Naive thymus-derived CD4-positive, alpha-beta T cell (primary cell): Measurements from ENCODE around the gene LRRTM1. TPM values are rescaled to one million over a fixed set of nuclear protein-coding genes. Genes with fewer than 3 reads are reported as not detected.

ENCODE experiments used
- ATAC-seq: fragments of 150-1000 bp; cut with Tn5 transposase; 2 replicates; pipeline ENCODE4 v1.10.0; 2021; ENCODE audit warnings: mild to moderate bottlenecking, moderate library complexity
- CTCF ChIA-PET: fragments of 350-600 bp; sonication (Branson Sonifier 250); formaldehyde crosslinking; loops from one replicate; lab custom pipeline; 2021; ENCODE audit warnings: antibody characterized with exemption; lab: Charles Lee
- POLR2A ChIA-PET: fragments of 350-600 bp; sonication (Branson Sonifier 250); formaldehyde crosslinking; loops from one replicate; lab custom pipeline; 2021; ENCODE audit warnings: antibody characterized with exemption, inconsistent platforms; lab: Charles Lee
- DNase-seq, 9 donors: peaks; one replicate each; pipeline versions ENCODE4 v3.0.0 to v3.0.0-alpha.2; 2020 to 2022; ENCODE audit warnings: mixed read lengths in 1 of 9
- H3K27ac ChIP-seq: one replicate; pipeline ENCODE4 v1.7.0; 2013; ENCODE audit warnings: mild to moderate bottlenecking, low read depth, low read length, moderate library complexity
- H3K27me3 ChIP-seq, 2 donors: one replicate each; pipeline ENCODE4 v1.7.0; 2013; ENCODE audit warnings: low read length in 2 of 2, mild to moderate bottlenecking in 2 of 2, moderate library complexity in 2 of 2; ENCODE audit not compliant: control insufficient read depth in 2 of 2, insufficient read depth in 2 of 2
- H3K36me3 ChIP-seq, 3 experiments: 1 replicate in 2 of 3; 2 replicates in 1 of 3; pipeline ENCODE4 v1.7.0; 2013; ENCODE audit warnings: low read length in 3 of 3, mild to moderate bottlenecking in 3 of 3, moderate library complexity in 1 of 3; ENCODE audit not compliant: insufficient read depth in 3 of 3, control insufficient read depth in 2 of 3
- H3K4me1 ChIP-seq, 2 donors: one replicate each; pipeline ENCODE4 v1.7.0; 2013; ENCODE audit warnings: low read length in 2 of 2, mild to moderate bottlenecking in 2 of 2, moderate library complexity in 1 of 2; ENCODE audit not compliant: control insufficient read depth in 2 of 2, insufficient read depth in 2 of 2
- H3K4me3 ChIP-seq: 2 replicates; pipeline ENCODE4 v1.7.0; 2013; ENCODE audit warnings: mild to moderate bottlenecking, low read length
- H3K9me3 ChIP-seq, 3 experiments: 1 replicate in 2 of 3; 2 replicates in 1 of 3; pipeline ENCODE4 v1.7.0; 2013; ENCODE audit warnings: low read length in 3 of 3; ENCODE audit not compliant: control insufficient read depth in 2 of 3
- H3K27ac Mint-ChIP-seq, 9 donors: one replicate each; pipeline ENCODE4 v1.8.0; 2020 to 2022; ENCODE audit warnings: mixed read lengths in 9 of 9, mild to moderate bottlenecking in 8 of 9, moderate library complexity in 5 of 9, inconsistent platforms in 2 of 9
- H3K27me3 Mint-ChIP-seq, 5 donors: one replicate each; pipeline ENCODE4 v1.8.0; 2021 to 2022; ENCODE audit warnings: mixed read lengths in 5 of 5, mild to moderate bottlenecking in 1 of 5
- H3K36me3 Mint-ChIP-seq, 5 donors: one replicate each; pipeline ENCODE4 v1.8.0; 2020 to 2022; ENCODE audit warnings: mixed read lengths in 5 of 5, mild to moderate bottlenecking in 3 of 5, inconsistent platforms in 1 of 5
- H3K4me1 Mint-ChIP-seq, 7 donors: one replicate each; pipeline ENCODE4 v1.8.0; 2020 to 2022; ENCODE audit warnings: mixed read lengths in 7 of 7, mild to moderate bottlenecking in 3 of 7, inconsistent platforms in 1 of 7
- H3K4me3 Mint-ChIP-seq, 10 donors: one replicate each; pipeline ENCODE4 v1.8.0; 2020 to 2022; ENCODE audit warnings: mild to moderate bottlenecking in 10 of 10, mixed read lengths in 10 of 10, moderate library complexity in 6 of 10, inconsistent platforms in 2 of 10
- H3K9me3 Mint-ChIP-seq, 11 donors: one replicate each; pipeline ENCODE4 v1.8.0; 2020 to 2022; ENCODE audit warnings: mixed read lengths in 11 of 11, mild to moderate bottlenecking in 4 of 11, inconsistent platforms in 1 of 11, moderate library complexity in 1 of 11
- intact Hi-C, 2 donors: fragments of 100-400 bp; cut with micrococcal nuclease; formaldehyde crosslinking; loops; one replicate each; pipeline ENCODE4 v1.15.1; 2023
- polyA plus RNA-seq, 2 donors: library from polyadenylated mRNA; unstranded; fragments of 300-500 nt; fragmentation: Illumina TruSeq; gene quantifications; one replicate each; pipeline ENCODE4 v1.2.3, GENCODE V29; 2021
- total RNA-seq, 6 experiments: library from RNA in 5 of 6; stranded (reverse) in 5 of 6; gene quantifications; 1 replicate in 5 of 6; 2 replicates in 1 of 6; pipeline ENCODE4 v1.2.3 and lab custom pipeline; 2021 to 2026

Gene LRRTM1
- total and polyA plus RNA-seq, 7 experiments from 2014 or later: not detected

- Histone ChIP-seq H3K9me3 (no peaks in the 10 kb centered on the region), H3K36me3 (no peaks in the 10 kb centered on the region), H3K27me3 (no peaks in the 10 kb centered on the region), H3K4me1 (no peaks in the 10 kb centered on the region), H3K27ac (no peak overlapping the region), H3K4me3 (no peak overlapping the region)
- H3K27me3 Mint-ChIP-seq: peaks cover 0 to 6% (median 0%) of the 10 kb centered on the region in 5 donors
- ChIA-PET POLR2A (no interaction called here), CTCF (no interaction called here)
- H3K4me1 Mint-ChIP-seq: no peaks in the 10 kb centered on the region
- ATAC-seq: no peak
- H3K27ac Mint-ChIP-seq: no peak overlapping the region
- H3K36me3 Mint-ChIP-seq: peaks cover 0 to 4% (median 0%) of the 10 kb centered on the region in 5 donors
- DNase-seq: no peak
- H3K4me3 Mint-ChIP-seq: no peak overlapping the region
- intact Hi-C loops: no loop called here
- H3K9me3 Mint-ChIP-seq: peaks cover 0 to 13% (median 10%) of the 10 kb centered on the region in 11 donors
Observed at GRCh38 chr2:80335411-80335810, 30.9 kb upstream of the LRRTM1 start.

- Mint-ChIP-seq H3K4me1 (no peaks in the 10 kb centered on the region), H3K4me3 (no peak overlapping the region), H3K36me3 (peaks cover 0 to 4% (median 0%) of the 10 kb centered on the region in 5 donors), H3K27me3 (peaks cover 0 to 6% (median 0%) of the 10 kb centered on the region in 5 donors), H3K27ac (no peak overlapping the region), H3K9me3 (peaks cover 0 to 18% (median 13%) of the 10 kb centered on the region in 11 donors)
- no peaks in the 10 kb centered on the region for H3K9me3 ChIP-seq
- CTCF ChIA-PET: no interaction called here
- H3K4me1 ChIP-seq: no peaks in the 10 kb centered on the region
- no peak overlapping the region for H3K4me3 ChIP-seq
- POLR2A ChIA-PET: no interaction called here
- no peaks in the 10 kb centered on the region for H3K36me3 ChIP-seq
- H3K27me3 ChIP-seq: no peaks in the 10 kb centered on the region
- ATAC-seq (no peak), DNase-seq (no peak)
- intact Hi-C loops: no loop called here
- H3K27ac ChIP-seq: no peak overlapping the region
Observed at GRCh38 chr2:80333886-80334285, 29.3 kb upstream of the LRRTM1 start.

GRCh38 chr2:80330527-80331450, 26.2 kb upstream of the LRRTM1 start:
- intact Hi-C loops: no loop called here
- H3K36me3 Mint-ChIP-seq: peaks cover 0 to 4% (median 0%) of the 10 kb centered on the region in 5 donors
- Histone ChIP-seq H3K36me3 (no peaks in the 10 kb centered on the region), H3K27me3 (no peaks in the 10 kb centered on the region), H3K9me3 (no peaks in the 10 kb centered on the region), H3K27ac (no peak overlapping the region), H3K4me1 (no peaks in the 10 kb centered on the region), H3K4me3 (no peak overlapping the region)
- peaks cover 0 to 13% (median 9%) of the 10 kb centered on the region in 11 donors for H3K9me3 Mint-ChIP-seq
- ChIA-PET POLR2A (no interaction called here), CTCF (no interaction called here)
- no peak for DNase-seq
- H3K4me1 Mint-ChIP-seq: no peaks in the 10 kb centered on the region
- peaks cover 0 to 7% (median 0%) of the 10 kb centered on the region in 5 donors for H3K27me3 Mint-ChIP-seq
- H3K27ac Mint-ChIP-seq: no peak overlapping the region
- ATAC-seq: no peak
- H3K4me3 Mint-ChIP-seq: no peak overlapping the region

- CTCF ChIA-PET: no interaction called here
- no peaks in the 10 kb centered on the region for H3K36me3 ChIP-seq
- H3K4me3 ChIP-seq: no peak overlapping the region
- POLR2A ChIA-PET: no interaction called here
- Mint-ChIP-seq H3K36me3 (no peaks in the 10 kb centered on the region), H3K27ac (no peak overlapping the region), H3K9me3 (peaks cover 0 to 10% (median 6%) of the 10 kb centered on the region in 11 donors), H3K4me1 (no peaks in the 10 kb centered on the region), H3K27me3 (peaks cover 0 to 7% (median 0%) of the 10 kb centered on the region in 5 donors), H3K4me3 (no peak overlapping the region)
- H3K27me3 ChIP-seq: no peaks in the 10 kb centered on the region
- H3K9me3 ChIP-seq: no peaks in the 10 kb centered on the region
- H3K4me1 ChIP-seq: no peaks in the 10 kb centered on the region
- intact Hi-C loops: no loop called here
- H3K27ac ChIP-seq: no peak overlapping the region
- ATAC-seq: no peak
- no peak for DNase-seq
Observed at GRCh38 chr2:80329491-80329890, 24.9 kb upstream of the LRRTM1 start.

- Mint-ChIP-seq H3K36me3 (no peaks in the 10 kb centered on the region), H3K27ac (no peak overlapping the region), H3K27me3 (peaks cover 0 to 7% (median 0%) of the 10 kb centered on the region in 5 donors), H3K4me1 (no peaks in the 10 kb centered on the region), H3K4me3 (no peak overlapping the region), H3K9me3 (peaks cover 0 to 10% (median 4%) of the 10 kb centered on the region in 11 donors)
- CTCF ChIA-PET: interaction anchor here (0.7 kb wide), 1 partner anchor 191 kb away, joined by 6 read pairs; no protein-coding TSS in a partner anchor
- POLR2A ChIA-PET: no interaction called here
- H3K36me3 ChIP-seq: no peaks in the 10 kb centered on the region
- H3K27ac ChIP-seq: no peak overlapping the region
- no peaks in the 10 kb centered on the region for H3K27me3 ChIP-seq
- H3K4me3 ChIP-seq: no peak overlapping the region
- no peaks in the 10 kb centered on the region for H3K4me1 ChIP-seq
- no peaks in the 10 kb centered on the region for H3K9me3 ChIP-seq
- DNase-seq: no peak
- no peak for ATAC-seq
- intact Hi-C loops: no loop called here
Observed at GRCh38 chr2:80328159-80328571, 23.6 kb upstream of the LRRTM1 start.

GRCh38 chr2:80326861-80327260, 22.3 kb upstream of the LRRTM1 start:
- Mint-ChIP-seq H3K27ac (no peak overlapping the region), H3K27me3 (peaks cover 0 to 7% (median 3%) of the 10 kb centered on the region in 5 donors), H3K9me3 (peaks cover 0 to 12% (median 3%) of the 10 kb centered on the region in 11 donors), H3K36me3 (no peaks in the 10 kb centered on the region), H3K4me3 (no peak overlapping the region), H3K4me1 (no peaks in the 10 kb centered on the region)
- H3K27ac ChIP-seq: no peak overlapping the region
- intact Hi-C loops: no loop called here
- H3K36me3 ChIP-seq: no peaks in the 10 kb centered on the region
- H3K4me1 ChIP-seq: no peaks in the 10 kb centered on the region
- DNase-seq (no peak), ATAC-seq (no peak)
- CTCF ChIA-PET: no interaction called here
- no peak overlapping the region for H3K4me3 ChIP-seq
- H3K27me3 ChIP-seq: no peaks in the 10 kb centered on the region
- POLR2A ChIA-PET: no interaction called here
- no peaks in the 10 kb centered on the region for H3K9me3 ChIP-seq
